GM12872 (cell line): ENCODE measurements around the gene GABARAPL2.

Experiments
- CTCF ChIP-seq: IDR thresholded peaks from 3 replicates; pipeline ENCODE4 v1.5.1; 2011; ENCODE audit warnings: low read depth, mild to moderate bottlenecking, low read length, moderate library complexity; ENCODE audit not compliant: insufficient read depth

Gene GABARAPL2

GRCh38 chr16:75566040-75566757, at the start of gene GABARAPL2:
TSS of gene GABARAPL2 (plus strand) at chr16:75566379. CDS start at chr16:75566487, 108 bp downstream.
- no peak for TF ChIP-seq CTCF

- TF ChIP-seq CTCF = no peak
These were observed 47.0 kb upstream of the GABARAPL2 start for GRCh38 chr16:75519175-75519574.

GRCh38 chr16:75526032-75526790, 40.0 kb upstream of the GABARAPL2 start:
- no peak for TF ChIP-seq CTCF

GRCh38 chr16:75527825-75528299, 38.3 kb upstream of the GABARAPL2 start:
- TF ChIP-seq CTCF = no peak

GRCh38 chr16:75529056-75529905, 36.9 kb upstream of the GABARAPL2 start:
- TF ChIP-seq CTCF = no peak

- TF ChIP-seq CTCF = no peak
These were observed 36.2 kb upstream of the GABARAPL2 start for GRCh38 chr16:75529959-75530358.
